HG02610 (cell line): Measurements from ENCODE around the gene ALDH1L1.
"Not testable (repeated sequence)": the region's sequence is repeated elsewhere in the genome, so short reads cannot be mapped to it uniquely, and the experiment has no call there.

ENCODE experiments used
- ATAC-seq: cut with Tn5 transposase; IDR thresholded peaks from one replicate; pipeline ENCODE4 v1.9.1; 2021; ENCODE audit warnings: mild to moderate bottlenecking, moderate library complexity; ENCODE audit not compliant: unreplicated experiment

The ALDH1L1 gene

GRCh38 chr3:126085841-126086240 lies 94.5 kb downstream of the ALDH1L1 start:
- ATAC-seq: no peak

- no peak for ATAC-seq
These were observed 95.1 kb downstream of the ALDH1L1 start for GRCh38 chr3:126085276-126085675.

GRCh38 chr3:126084768-126085180 lies 95.6 kb downstream of the ALDH1L1 start:
- ATAC-seq: no peak

- ATAC-seq: peak; percentile 96
These were observed 96.2 kb downstream of the ALDH1L1 start, which contains the start of gene SLC41A3 for GRCh38 chr3:126083913-126084767. TSS of gene SLC41A3 (minus strand) at chr3:126084124. CDS start at chr3:126068219, 15,905 bp downstream.

- peak; percentile 46 for ATAC-seq
These were observed 96.9 kb downstream of the ALDH1L1 start for GRCh38 chr3:126083511-126083912.

- no peak for ATAC-seq
These were observed 97.3 kb downstream of the ALDH1L1 start for GRCh38 chr3:126083138-126083445.

GRCh38 chr3:126082362-126083137 lies 97.8 kb downstream of the ALDH1L1 start:
- no peak for ATAC-seq

GRCh38 chr3:126081618-126082361 lies 98.6 kb downstream of the ALDH1L1 start:
- ATAC-seq: no peak

- ATAC-seq: no peak
These were observed 99.4 kb downstream of the ALDH1L1 start for GRCh38 chr3:126080970-126081369.

GRCh38 chr3:126078866-126079265 lies 101.5 kb downstream of the ALDH1L1 start:
- ATAC-seq: no peak

- ATAC-seq: no peak
These were observed 102.6 kb downstream of the ALDH1L1 start for GRCh38 chr3:126077754-126078153.

GRCh38 chr3:126076140-126076539 lies 104.2 kb downstream of the ALDH1L1 start:
- no peak for ATAC-seq

- ATAC-seq: no peak
These were observed 110.2 kb downstream of the ALDH1L1 start for GRCh38 chr3:126070146-126070545.

- ATAC-seq: no peak
These were observed 112.4 kb downstream of the ALDH1L1 start for GRCh38 chr3:126067959-126068358.

- not testable (repeated sequence) for ATAC-seq
These were observed 113.7 kb downstream of the ALDH1L1 start for GRCh38 chr3:126066676-126067075.

GRCh38 chr3:126065876-126066275 lies 114.5 kb downstream of the ALDH1L1 start:
- ATAC-seq: no peak

- ATAC-seq: no peak
These were observed 115.6 kb downstream of the ALDH1L1 start for GRCh38 chr3:126064627-126065258.

- no peak for ATAC-seq
These were observed 116.9 kb downstream of the ALDH1L1 start for GRCh38 chr3:126063358-126063965.

- no peak for ATAC-seq
These were observed 118.9 kb downstream of the ALDH1L1 start for GRCh38 chr3:126061301-126062032.
